Fibroblast of villous mesenchyme (primary cell): Measurements from ENCODE around the gene L3MBTL4. TPM values are rescaled to one million over a fixed set of nuclear protein-coding genes. Genes with fewer than 3 reads are reported as not detected.

Source experiments
- DNase-seq: peaks from one replicate; pipeline ENCODE4 v3.0.0-alpha.2; 2010; ENCODE audit warnings: low read depth
- H3K4me3 ChIP-seq: 2 replicates; pipeline ENCODE4 v1.5.1; 2011; ENCODE audit warnings: low read depth, mild to moderate bottlenecking, low read length
- small RNA-seq: library from RNA; depleted of rRNA; stranded (forward); fragments of <200 nt; gene quantifications from one replicate; pipeline ENCODE3, GENCODE V24; 2012
- total RNA-seq: library from RNA; depleted of rRNA; stranded (reverse); fragments of >200 nt; gene quantifications from 2 replicates; pipeline ENCODE4 v1.2.3, GENCODE V29; 2012
- TF ChIP-seq, protein P1 (sequence below): IDR thresholded peaks from 2 replicates; pipeline ENCODE4 v1.5.1; 2012; ENCODE audit warnings: low read depth, mild to moderate bottlenecking, low read length; ENCODE audit not compliant: insufficient read depth

Gene L3MBTL4
- total RNA-seq, 1 donor = not detected

DNA sequence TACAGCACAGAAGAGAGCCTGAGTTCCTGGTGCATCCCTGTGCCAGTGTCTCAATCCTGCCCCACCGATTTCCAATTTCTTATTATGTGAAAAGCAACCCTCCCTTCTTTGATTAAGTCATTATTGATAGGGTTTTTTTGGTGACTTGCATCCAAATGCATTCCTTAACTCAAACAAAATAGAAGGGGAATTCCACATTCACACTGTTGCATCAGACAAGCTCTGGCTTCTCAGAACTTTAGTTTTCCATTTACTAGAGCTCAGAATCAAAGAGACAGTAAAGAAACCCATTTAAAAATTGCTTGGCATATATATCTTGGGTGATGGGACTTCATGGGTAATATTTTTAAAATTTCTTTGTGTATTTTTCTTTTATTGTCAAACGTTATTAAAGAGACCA is 505.6 kb downstream of the L3MBTL4 start:
- TF ChIP-seq, protein P1, sequence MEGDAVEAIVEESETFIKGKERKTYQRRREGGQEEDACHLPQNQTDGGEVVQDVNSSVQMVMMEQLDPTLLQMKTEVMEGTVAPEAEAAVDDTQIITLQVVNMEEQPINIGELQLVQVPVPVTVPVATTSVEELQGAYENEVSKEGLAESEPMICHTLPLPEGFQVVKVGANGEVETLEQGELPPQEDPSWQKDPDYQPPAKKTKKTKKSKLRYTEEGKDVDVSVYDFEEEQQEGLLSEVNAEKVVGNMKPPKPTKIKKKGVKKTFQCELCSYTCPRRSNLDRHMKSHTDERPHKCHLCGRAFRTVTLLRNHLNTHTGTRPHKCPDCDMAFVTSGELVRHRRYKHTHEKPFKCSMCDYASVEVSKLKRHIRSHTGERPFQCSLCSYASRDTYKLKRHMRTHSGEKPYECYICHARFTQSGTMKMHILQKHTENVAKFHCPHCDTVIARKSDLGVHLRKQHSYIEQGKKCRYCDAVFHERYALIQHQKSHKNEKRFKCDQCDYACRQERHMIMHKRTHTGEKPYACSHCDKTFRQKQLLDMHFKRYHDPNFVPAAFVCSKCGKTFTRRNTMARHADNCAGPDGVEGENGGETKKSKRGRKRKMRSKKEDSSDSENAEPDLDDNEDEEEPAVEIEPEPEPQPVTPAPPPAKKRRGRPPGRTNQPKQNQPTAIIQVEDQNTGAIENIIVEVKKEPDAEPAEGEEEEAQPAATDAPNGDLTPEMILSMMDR = no peak
- DNase-seq = no peak
- no peak overlapping the region for H3K4me3 ChIP-seq

Small RNA genes lying within 50 kb of the gene (small RNA-seq; reads per million reads assigned to genes)
- gene RNU5F-3P = not detected
- gene RNU6-349P = not detected
